SK-N-SH treated with all-trans-retinoic acid at 6 μM for 48 hours (cell line): Measurements from ENCODE around the gene LECT2.

Experiments
- ARNTL ChIP-seq: fragments of 450-650 bp; formaldehyde crosslinking; IDR thresholded peaks from 2 replicates; pipeline ENCODE4 v1.5.0; 2020; ENCODE audit warnings: low read depth, mild to moderate bottlenecking, moderate library complexity, borderline replicate concordance
- CSDC2 ChIP-seq: fragments of 250-450 bp; sonication (Bioruptor Pico); IDR thresholded peaks from 2 replicates; pipeline ENCODE4 v1.5.0; 2020; ENCODE audit warnings: mild to moderate bottlenecking, moderate library complexity
- PATZ1 ChIP-seq: fragments of 250-450 bp; sonication (Bioruptor Pico); IDR thresholded peaks from 2 replicates; pipeline ENCODE4 v1.8.0; 2020; ENCODE audit warnings: mild to moderate bottlenecking, moderate library complexity, borderline replicate concordance
- POU6F1 ChIP-seq: fragments of 250-450 bp; sonication (Bioruptor Pico); IDR thresholded peaks from 2 replicates; pipeline ENCODE4 v1.8.0; 2021; ENCODE audit warnings: low read depth, mild to moderate bottlenecking, moderate library complexity, borderline replicate concordance
- RARB ChIP-seq: fragments of 250-450 bp; sonication (Bioruptor Pico); IDR thresholded peaks from 2 replicates; pipeline ENCODE4 v1.8.0; 2021; ENCODE audit warnings: mild to moderate bottlenecking, moderate library complexity
- TOX ChIP-seq: fragments of 250-450 bp; sonication (Bioruptor Pico); IDR thresholded peaks from 2 replicates; pipeline ENCODE4 v1.8.0; 2021; ENCODE audit warnings: mild to moderate bottlenecking, moderate library complexity, borderline replicate concordance
- ZFP3 ChIP-seq: fragments of 250-450 bp; sonication (Bioruptor Pico); IDR thresholded peaks from 2 replicates; pipeline ENCODE4 v1.5.0; 2020; ENCODE audit warnings: mild to moderate bottlenecking, moderate library complexity

GRCh38 chr5:135976216-135976615, 21.4 kb upstream of the LECT2 start:
- TF ChIP-seq ZFP3 (CRISPR knock-in tag): no peak
- no peak for TF ChIP-seq CSDC2 (CRISPR knock-in tag)
- TF ChIP-seq PATZ1 (CRISPR knock-in tag): no peak
- no peak for TF ChIP-seq TOX (CRISPR knock-in tag)
- TF ChIP-seq ARNTL (CRISPR knock-in tag): no peak
- no peak for TF ChIP-seq RARB (CRISPR knock-in tag)
- no peak for TF ChIP-seq POU6F1 (CRISPR knock-in tag)
